ENCODE results near the gene SFI1. TPM values are rescaled to one million over a fixed set of nuclear protein-coding genes. Genes with fewer than 3 reads are reported as not detected.

SFI1 gene
- total and polyA plus RNA-seq, 2 of the 8 experiments (the other 6 are each of a cell fraction or from before 2014, with no cell fraction given): 10.4 to 30.1 TPM

DNA sequence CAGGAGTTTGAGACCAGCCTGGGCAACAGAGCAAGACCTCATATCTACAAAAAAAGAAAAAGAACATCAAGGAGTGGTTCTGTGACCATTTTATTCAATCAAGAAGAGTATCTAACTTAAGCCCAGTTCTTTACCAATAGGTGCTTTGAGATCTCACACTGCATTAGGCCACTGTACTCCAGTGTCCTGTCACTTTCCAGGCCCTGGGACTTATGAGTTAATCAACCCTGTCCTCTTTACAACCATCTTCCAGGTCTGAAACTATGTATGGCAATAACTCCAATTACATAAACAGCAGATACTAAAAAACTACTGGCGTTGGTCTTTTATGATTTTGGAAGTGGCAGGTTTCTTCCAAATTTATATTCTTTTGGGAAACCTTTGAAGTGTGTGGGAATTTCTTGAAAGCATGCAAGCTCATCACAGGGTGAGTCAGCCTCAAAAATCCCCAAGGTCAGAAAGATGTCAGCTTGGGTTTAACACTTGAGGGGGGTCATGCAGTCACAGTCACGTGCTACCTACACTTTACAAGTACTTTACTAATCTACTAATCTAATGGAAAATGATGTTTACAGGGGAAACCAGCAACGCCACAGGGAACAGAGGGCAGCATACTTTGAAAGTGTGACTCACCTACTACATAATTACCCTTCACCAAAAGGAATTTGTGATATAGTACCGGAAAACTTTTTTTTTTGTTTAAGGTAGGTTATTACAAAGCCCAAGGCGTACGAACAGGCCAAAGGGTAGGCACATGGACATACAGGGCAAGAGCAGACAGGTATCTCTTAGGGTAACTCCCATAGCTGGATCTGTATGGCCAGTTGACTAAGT lies 150.1 kb downstream of the SFI1 start (continued):
- TF ChIP-seq CHD1 (IDR thresholded peaks at IDR 0.05; ENCODE audit: low read depth, low read length) (no peak), FOSL1 (IDR thresholded peaks at IDR 0.05; ENCODE audit: insufficient read depth, low read depth, low read length) (no peak), BCL11A (IDR thresholded peaks at IDR 0.05; ENCODE audit: low read depth in 2 of 2, low read length in 2 of 2) (no peak), RBBP5 (IDR thresholded peaks at IDR 0.05; ENCODE audit: borderline replicate concordance, low read depth, low read length) (no peak), SIN3A (conservative IDR thresholded peaks at IDR 0.05 in 1 of 2, IDR thresholded peaks at IDR 0.05 in 1 of 2; ENCODE audit: low read depth in 1 of 2, low read length in 2 of 2) (no peak), SP4 (IDR thresholded peaks at IDR 0.05; ENCODE audit: low read length) (no peak), NRF1 (IDR thresholded peaks at IDR 0.05; ENCODE audit: low read depth, low read length) (no peak), SP1 (IDR thresholded peaks at IDR 0.05; ENCODE audit: low read depth, low read length) (no peak), CHD2 (IDR thresholded peaks at IDR 0.05; ENCODE audit: low read length) (no peak)
- TF ChIP-seq, protein P1, sequence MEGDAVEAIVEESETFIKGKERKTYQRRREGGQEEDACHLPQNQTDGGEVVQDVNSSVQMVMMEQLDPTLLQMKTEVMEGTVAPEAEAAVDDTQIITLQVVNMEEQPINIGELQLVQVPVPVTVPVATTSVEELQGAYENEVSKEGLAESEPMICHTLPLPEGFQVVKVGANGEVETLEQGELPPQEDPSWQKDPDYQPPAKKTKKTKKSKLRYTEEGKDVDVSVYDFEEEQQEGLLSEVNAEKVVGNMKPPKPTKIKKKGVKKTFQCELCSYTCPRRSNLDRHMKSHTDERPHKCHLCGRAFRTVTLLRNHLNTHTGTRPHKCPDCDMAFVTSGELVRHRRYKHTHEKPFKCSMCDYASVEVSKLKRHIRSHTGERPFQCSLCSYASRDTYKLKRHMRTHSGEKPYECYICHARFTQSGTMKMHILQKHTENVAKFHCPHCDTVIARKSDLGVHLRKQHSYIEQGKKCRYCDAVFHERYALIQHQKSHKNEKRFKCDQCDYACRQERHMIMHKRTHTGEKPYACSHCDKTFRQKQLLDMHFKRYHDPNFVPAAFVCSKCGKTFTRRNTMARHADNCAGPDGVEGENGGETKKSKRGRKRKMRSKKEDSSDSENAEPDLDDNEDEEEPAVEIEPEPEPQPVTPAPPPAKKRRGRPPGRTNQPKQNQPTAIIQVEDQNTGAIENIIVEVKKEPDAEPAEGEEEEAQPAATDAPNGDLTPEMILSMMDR (IDR thresholded peaks at IDR 0.05; ENCODE audit: control extremely low read depth in 1 of 3, insufficient read depth in 1 of 3, low read depth in 1 of 3, low read length in 3 of 3): no peak
